ENCODE measurements around the gene LCE2A. TPM values are rescaled to one million over a fixed set of nuclear protein-coding genes. Genes with fewer than 3 reads are reported as not detected.
"Not testable (repeated sequence)": the region's sequence is repeated elsewhere in the genome, so short reads cannot be mapped to it uniquely, and the experiment has no call there.

The LCE2A gene
- total and polyA plus RNA-seq, 2 donors (not counting 1 experiment from before 2014, with no cell fraction given), result not detected

DNA sequence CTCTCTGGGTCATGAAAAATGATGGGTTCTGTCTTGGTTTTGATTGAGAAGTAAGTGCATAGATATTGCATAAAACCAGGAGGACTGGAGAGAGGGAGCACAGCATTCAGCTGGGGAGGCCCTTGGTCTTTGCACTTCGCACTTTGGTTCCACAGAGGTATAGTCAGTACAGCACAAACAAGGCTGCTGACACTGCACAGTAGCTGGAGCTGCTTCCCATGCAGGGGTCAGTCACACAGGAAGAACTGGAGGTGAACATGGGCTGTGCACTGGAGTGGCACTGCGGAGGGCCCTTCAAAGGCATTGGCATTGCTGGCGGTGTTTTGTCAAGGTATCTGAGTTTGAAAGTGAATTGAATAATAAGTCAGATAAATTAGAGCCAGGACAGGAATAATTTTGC is 39.5 kb upstream of the LCE2A start:
- H3K4me3 Mint-ChIP-seq, result no peak overlapping the region
- no peak overlapping the region for H3K27ac ChIP-seq (ENCODE audit: low read length in 2 of 2)
- no peaks in the 10 kb centered on the region for H4K20me1 ChIP-seq (ENCODE audit: control insufficient read depth, insufficient read depth, low read length, poor library complexity, severe bottlenecking)
- no peaks in the 10 kb centered on the region for H3K4me1 Mint-ChIP-seq
- intact Hi-C loops (cut with micrococcal nuclease), result no loop called here
- no peaks in the 10 kb centered on the region for H3K36me3 ChIP-seq (replicated peaks in 1 of 2; ENCODE audit: control extremely low read depth in 1 of 2, control insufficient read depth in 1 of 2, extremely low read depth in 1 of 2, insufficient read depth in 2 of 2, low read length in 1 of 2)
- no peak overlapping the region for H3K4me2 ChIP-seq (replicated peaks; ENCODE audit: low read depth, low read length, poor library complexity, severe bottlenecking)
- ChIA-PET CTCF (no interaction called here), POLR2A (no interaction called here)
- WGBS (ENCODE audit: insufficient coverage), result 100% methylated on average over 3 of the region's 3 CpGs
- DNase-seq (no peak), ATAC-seq (ENCODE audit: low read depth) (no peak)
- H3K27me3 ChIP-seq (replicated peaks in 1 of 4; ENCODE audit: control extremely low read depth in 1 of 4, control insufficient read depth in 3 of 4, insufficient read depth in 4 of 4, low read length in 3 of 4), result peaks cover 0 to 3% (median 1%) of the 10 kb centered on the region in 4 experiments
- no peak overlapping the region for H2AFZ ChIP-seq (ENCODE audit: insufficient read depth, low read depth, low read length, poor library complexity, severe bottlenecking)
- no peak overlapping the region for H3K4me3 ChIP-seq (ENCODE audit: control extremely low read depth in 1 of 5, extremely low read depth in 1 of 5, insufficient read depth in 1 of 5, low read depth in 2 of 5, low read length in 4 of 5)
- H3K9me3 ChIP-seq (ENCODE audit: control extremely low read depth in 1 of 3, control insufficient read depth in 2 of 3, insufficient read depth in 1 of 3, low read length in 2 of 3), result no peaks in the 10 kb centered on the region
- H3K79me2 ChIP-seq (ENCODE audit: control insufficient read depth, insufficient read depth, low read length), result no peaks in the 10 kb centered on the region
- no peak overlapping the region for H3K27ac Mint-ChIP-seq
- H3K27me3 Mint-ChIP-seq, result peaks cover 22% of the 10 kb centered on the region
- no peak overlapping the region for H3K9ac ChIP-seq (ENCODE audit: low read length)
- no peaks in the 10 kb centered on the region for H3K9me3 Mint-ChIP-seq (ENCODE audit: insufficient read depth)
- no peaks in the 10 kb centered on the region for H3K4me1 ChIP-seq (ENCODE audit: control insufficient read depth in 2 of 2, insufficient read depth in 2 of 2, low read length in 2 of 2)
- TF ChIP-seq EZH2 (IDR thresholded peaks at IDR 0.05; ENCODE audit: borderline replicate concordance, insufficient read depth, low read depth, low read length, poor library complexity, severe bottlenecking), result no peak
- TF ChIP-seq, protein P1, sequence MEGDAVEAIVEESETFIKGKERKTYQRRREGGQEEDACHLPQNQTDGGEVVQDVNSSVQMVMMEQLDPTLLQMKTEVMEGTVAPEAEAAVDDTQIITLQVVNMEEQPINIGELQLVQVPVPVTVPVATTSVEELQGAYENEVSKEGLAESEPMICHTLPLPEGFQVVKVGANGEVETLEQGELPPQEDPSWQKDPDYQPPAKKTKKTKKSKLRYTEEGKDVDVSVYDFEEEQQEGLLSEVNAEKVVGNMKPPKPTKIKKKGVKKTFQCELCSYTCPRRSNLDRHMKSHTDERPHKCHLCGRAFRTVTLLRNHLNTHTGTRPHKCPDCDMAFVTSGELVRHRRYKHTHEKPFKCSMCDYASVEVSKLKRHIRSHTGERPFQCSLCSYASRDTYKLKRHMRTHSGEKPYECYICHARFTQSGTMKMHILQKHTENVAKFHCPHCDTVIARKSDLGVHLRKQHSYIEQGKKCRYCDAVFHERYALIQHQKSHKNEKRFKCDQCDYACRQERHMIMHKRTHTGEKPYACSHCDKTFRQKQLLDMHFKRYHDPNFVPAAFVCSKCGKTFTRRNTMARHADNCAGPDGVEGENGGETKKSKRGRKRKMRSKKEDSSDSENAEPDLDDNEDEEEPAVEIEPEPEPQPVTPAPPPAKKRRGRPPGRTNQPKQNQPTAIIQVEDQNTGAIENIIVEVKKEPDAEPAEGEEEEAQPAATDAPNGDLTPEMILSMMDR (IDR thresholded peaks at IDR 0.05), result no peak

DNA sequence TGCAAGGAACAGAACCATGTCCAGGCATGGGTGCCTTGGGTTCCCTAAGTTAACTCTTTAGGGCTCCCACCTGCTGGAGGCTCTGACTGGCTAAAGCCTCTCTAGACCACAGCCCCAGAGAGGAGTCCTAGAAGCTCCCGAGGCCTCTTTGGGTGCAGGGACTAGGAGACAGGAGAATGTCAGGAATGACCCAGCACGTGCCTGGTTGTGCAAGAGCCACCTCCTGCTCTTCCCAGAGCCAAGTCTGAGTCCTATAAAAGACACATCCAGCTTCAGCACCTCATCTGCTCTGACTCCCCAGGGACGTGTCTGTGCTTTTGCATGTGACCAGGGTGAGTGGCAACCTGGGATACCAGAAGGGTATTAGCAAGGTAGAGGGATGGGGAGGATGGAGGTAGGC is 35.0 kb upstream of the LCE2A start, which contains the start of gene LCE2D:
TSS of gene LCE2D (plus strand) at position 283 of the 400 bp plus-strand sequence. CDS start 726 bp downstream, outside the sequence.
- H3K27me3 Mint-ChIP-seq, result peaks cover 27% of the 10 kb centered on the region
- H3K36me3 ChIP-seq (replicated peaks in 1 of 2; ENCODE audit: control extremely low read depth in 1 of 2, control insufficient read depth in 1 of 2, extremely low read depth in 1 of 2, insufficient read depth in 2 of 2, low read length in 1 of 2), result no peaks in the 10 kb centered on the region
- no peak within 1 kb of the TSS for H2AFZ ChIP-seq (ENCODE audit: insufficient read depth, low read depth, low read length, poor library complexity, severe bottlenecking)
- no peak within 1 kb of the TSS for H3K4me2 ChIP-seq (replicated peaks; ENCODE audit: low read depth, low read length, poor library complexity, severe bottlenecking)
- ChIA-PET POLR2A (no interaction called here), CTCF (no interaction called here)
- DNase-seq, result no peak
- no peak within 1 kb of the TSS for H3K4me3 ChIP-seq (ENCODE audit: control extremely low read depth in 1 of 5, extremely low read depth in 1 of 5, insufficient read depth in 1 of 5, low read depth in 2 of 5, low read length in 4 of 5)
- TF ChIP-seq, protein P1 (IDR thresholded peaks at IDR 0.05), result no peak
- no peak for TF ChIP-seq EZH2 (IDR thresholded peaks at IDR 0.05; ENCODE audit: borderline replicate concordance, insufficient read depth, low read depth, low read length, poor library complexity, severe bottlenecking)
- H3K4me1 Mint-ChIP-seq, result no peaks in the 10 kb centered on the region
- H3K9ac ChIP-seq (ENCODE audit: low read length), result no peak within 1 kb of the TSS
- ATAC-seq (ENCODE audit: low read depth), result no peak
- no peak within 1 kb of the TSS for H3K27ac Mint-ChIP-seq
- H3K27ac ChIP-seq (ENCODE audit: low read length in 2 of 2), result no peak within 1 kb of the TSS
- no peaks in the 10 kb centered on the region for H4K20me1 ChIP-seq (ENCODE audit: control insufficient read depth, insufficient read depth, low read length, poor library complexity, severe bottlenecking)
- H3K27me3 ChIP-seq (replicated peaks in 1 of 4; ENCODE audit: control extremely low read depth in 1 of 4, control insufficient read depth in 3 of 4, insufficient read depth in 4 of 4, low read length in 3 of 4), result peaks cover 0 to 3% (median 0%) of the 10 kb centered on the region in 4 experiments
- no peak within 1 kb of the TSS for H3K4me3 Mint-ChIP-seq
- WGBS (ENCODE audit: insufficient coverage), result 67% methylated on average over 1 of the region's 3 CpGs
- no peaks in the 10 kb centered on the region for H3K4me1 ChIP-seq (ENCODE audit: control insufficient read depth in 2 of 2, insufficient read depth in 2 of 2, low read length in 2 of 2)
- intact Hi-C loops (cut with micrococcal nuclease), result no loop called here
- no peaks in the 10 kb centered on the region for H3K9me3 ChIP-seq (ENCODE audit: control extremely low read depth in 1 of 3, control insufficient read depth in 2 of 3, insufficient read depth in 1 of 3, low read length in 2 of 3)
- H3K79me2 ChIP-seq (ENCODE audit: control insufficient read depth, insufficient read depth, low read length), result no peaks in the 10 kb centered on the region
- H3K9me3 Mint-ChIP-seq (ENCODE audit: insufficient read depth), result no peaks in the 10 kb centered on the region

DNA sequence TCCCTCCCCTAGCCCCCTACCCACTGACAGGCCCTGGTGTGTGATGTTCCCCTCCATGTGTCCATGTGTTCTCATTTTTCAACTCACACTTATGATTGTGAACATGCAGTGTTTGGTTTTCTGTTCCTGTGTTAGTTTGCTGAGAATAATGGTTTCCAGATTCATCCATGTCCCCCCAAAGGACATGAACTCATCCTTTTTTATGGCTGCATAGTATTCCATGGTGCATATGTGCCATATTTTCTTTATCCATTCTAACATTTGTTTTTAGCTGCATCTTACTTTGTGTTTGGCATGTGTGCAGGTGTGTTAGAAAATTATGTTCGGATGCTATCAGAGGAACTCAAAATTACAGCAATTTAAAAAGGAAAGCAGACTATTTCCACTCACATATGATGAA is 32.0 kb upstream of the LCE2A start:
- H3K4me3 ChIP-seq (ENCODE audit: control extremely low read depth in 1 of 5, extremely low read depth in 1 of 5, insufficient read depth in 1 of 5, low read depth in 2 of 5, low read length in 4 of 5); H3K4me2 ChIP-seq (replicated peaks; ENCODE audit: low read depth, low read length, poor library complexity, severe bottlenecking); H3K79me2 ChIP-seq (ENCODE audit: control insufficient read depth, insufficient read depth, low read length); H3K27ac Mint-ChIP-seq; H3K27me3 ChIP-seq (replicated peaks in 1 of 4; ENCODE audit: control extremely low read depth in 1 of 4, control insufficient read depth in 3 of 4, insufficient read depth in 4 of 4, low read length in 3 of 4); POLR2A ChIA-PET; H3K36me3 ChIP-seq (replicated peaks in 1 of 2; ENCODE audit: control extremely low read depth in 1 of 2, control insufficient read depth in 1 of 2, extremely low read depth in 1 of 2, insufficient read depth in 2 of 2, low read length in 1 of 2); H3K4me3 Mint-ChIP-seq; CTCF ChIA-PET; H3K9me3 ChIP-seq (ENCODE audit: control extremely low read depth in 1 of 3, control insufficient read depth in 2 of 3, insufficient read depth in 1 of 3, low read length in 2 of 3); intact Hi-C loops (cut with micrococcal nuclease); DNase-seq; H2AFZ ChIP-seq (ENCODE audit: insufficient read depth, low read depth, low read length, poor library complexity, severe bottlenecking); H4K20me1 ChIP-seq (ENCODE audit: control insufficient read depth, insufficient read depth, low read length, poor library complexity, severe bottlenecking); H3K27ac ChIP-seq (ENCODE audit: low read length in 2 of 2); H3K4me1 ChIP-seq (ENCODE audit: control insufficient read depth in 2 of 2, insufficient read depth in 2 of 2, low read length in 2 of 2); H3K9ac ChIP-seq (ENCODE audit: low read length); H3K4me1 Mint-ChIP-seq; H3K9me3 Mint-ChIP-seq (ENCODE audit: insufficient read depth); ATAC-seq (ENCODE audit: low read depth): not testable (repeated sequence)
- H3K27me3 Mint-ChIP-seq, result peaks cover 22% of the 10 kb centered on the region
- WGBS (ENCODE audit: insufficient coverage), result no CpG with 5 or more reads among the region's 1 CpG
